ENCODE measurements around the gene LMO3. TPM values are rescaled to one million over a fixed set of nuclear protein-coding genes. Genes with fewer than 3 reads are reported as not detected.

Gene LMO3
- total RNA-seq, 1 experiment from 2014 or later, result 36.2 TPM

DNA sequence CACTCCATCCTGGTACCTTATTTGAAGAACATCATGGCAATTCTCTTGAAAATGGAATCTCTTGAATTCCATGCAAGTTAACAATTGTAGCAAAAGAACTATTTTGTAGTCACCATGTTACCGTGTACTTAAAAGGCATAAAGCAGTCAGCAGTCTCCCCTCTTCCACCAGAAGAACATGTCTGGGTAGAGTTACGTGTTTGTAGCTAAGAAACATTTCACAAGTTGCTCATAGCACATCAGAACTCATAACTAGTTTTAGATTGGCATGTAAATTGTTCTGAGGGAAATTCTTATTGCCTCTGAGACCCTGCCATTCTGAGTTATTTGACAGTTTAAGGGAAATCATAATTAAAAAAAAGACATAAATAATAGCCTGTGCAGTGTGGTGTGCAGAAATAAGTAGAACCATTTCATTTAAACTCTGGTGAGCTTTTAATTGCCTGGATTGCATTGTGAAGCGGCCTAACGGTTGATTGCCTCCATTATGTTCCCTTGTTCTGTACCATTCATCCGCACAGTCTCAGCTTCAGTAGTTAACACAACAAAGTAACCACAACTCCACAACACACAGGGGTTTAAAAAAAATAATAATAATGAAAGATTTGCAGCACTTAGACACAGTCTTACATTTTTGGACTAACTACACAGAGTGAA lies 2.6 kb downstream of the LMO3 start:
- no peak for TF ChIP-seq EZH2 (IDR thresholded peaks at IDR 0.05; ENCODE audit: borderline replicate concordance, low read depth, low read length, poor library complexity, severe bottlenecking)
- TF ChIP-seq, protein P1, sequence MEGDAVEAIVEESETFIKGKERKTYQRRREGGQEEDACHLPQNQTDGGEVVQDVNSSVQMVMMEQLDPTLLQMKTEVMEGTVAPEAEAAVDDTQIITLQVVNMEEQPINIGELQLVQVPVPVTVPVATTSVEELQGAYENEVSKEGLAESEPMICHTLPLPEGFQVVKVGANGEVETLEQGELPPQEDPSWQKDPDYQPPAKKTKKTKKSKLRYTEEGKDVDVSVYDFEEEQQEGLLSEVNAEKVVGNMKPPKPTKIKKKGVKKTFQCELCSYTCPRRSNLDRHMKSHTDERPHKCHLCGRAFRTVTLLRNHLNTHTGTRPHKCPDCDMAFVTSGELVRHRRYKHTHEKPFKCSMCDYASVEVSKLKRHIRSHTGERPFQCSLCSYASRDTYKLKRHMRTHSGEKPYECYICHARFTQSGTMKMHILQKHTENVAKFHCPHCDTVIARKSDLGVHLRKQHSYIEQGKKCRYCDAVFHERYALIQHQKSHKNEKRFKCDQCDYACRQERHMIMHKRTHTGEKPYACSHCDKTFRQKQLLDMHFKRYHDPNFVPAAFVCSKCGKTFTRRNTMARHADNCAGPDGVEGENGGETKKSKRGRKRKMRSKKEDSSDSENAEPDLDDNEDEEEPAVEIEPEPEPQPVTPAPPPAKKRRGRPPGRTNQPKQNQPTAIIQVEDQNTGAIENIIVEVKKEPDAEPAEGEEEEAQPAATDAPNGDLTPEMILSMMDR (conservative IDR thresholded peaks at IDR 0.05; ENCODE audit: low read depth, low read length), result no peak
- H3K4me1 ChIP-seq (ENCODE audit: insufficient read depth, low read length, poor library complexity, severe bottlenecking), result peaks cover 31% of the 10 kb centered on the region
- ChIA-PET CTCF (interaction anchor here (1.5 kb wide), 1 partner anchor 217 kb away, joined by 3 read pairs; no protein-coding TSS in a partner anchor), POLR2A (ENCODE audit: low non-redundant PET) (no interaction called here)
- H3K27ac ChIP-seq (ENCODE audit: low read depth, low read length, poor library complexity, severe bottlenecking), result no peak overlapping the region
- H3K36me3 ChIP-seq (ENCODE audit: insufficient read depth, low read length, poor library complexity, severe bottlenecking), result peaks cover 11% of the 10 kb centered on the region
- no TSS peak for BruUV-seq (replicated peaks)
- H3K9me3 ChIP-seq (ENCODE audit: low read depth, low read length, poor library complexity, severe bottlenecking), result no peaks in the 10 kb centered on the region
- no peak for DNase-seq (ENCODE audit: low spot score)
- intact Hi-C loops (cut with micrococcal nuclease; ENCODE audit: unreplicated experiment), result loop anchor here (5.0 to 10.0 kb wide), 2 partner anchors 216 to 519 kb away; no protein-coding TSS in a partner anchor
- H3K27me3 ChIP-seq (replicated peaks; ENCODE audit: insufficient read depth, low read depth, low read length, poor library complexity), result no peaks in the 10 kb centered on the region
- peak overlapping the region; percentile 55 for H3K4me3 ChIP-seq (ENCODE audit: low read depth, low read length, poor library complexity, severe bottlenecking)

GRCh38 chr12:16602412-16602811 lies 3.5 kb downstream of the LMO3 start:
- TF ChIP-seq EZH2 (IDR thresholded peaks at IDR 0.05; ENCODE audit: borderline replicate concordance, low read depth, low read length, poor library complexity, severe bottlenecking), result no peak
- Histone ChIP-seq H3K27ac (ENCODE audit: low read depth, low read length, poor library complexity, severe bottlenecking) (no peak overlapping the region), H3K4me3 (ENCODE audit: low read depth, low read length, poor library complexity, severe bottlenecking) (peak overlapping the region; percentile 55), H3K36me3 (ENCODE audit: insufficient read depth, low read length, poor library complexity, severe bottlenecking) (peaks cover 11% of the 10 kb centered on the region), H3K9me3 (ENCODE audit: low read depth, low read length, poor library complexity, severe bottlenecking) (no peaks in the 10 kb centered on the region), H3K4me1 (ENCODE audit: insufficient read depth, low read length, poor library complexity, severe bottlenecking) (peaks cover 22% of the 10 kb centered on the region), H3K27me3 (replicated peaks; ENCODE audit: insufficient read depth, low read depth, low read length, poor library complexity) (no peaks in the 10 kb centered on the region)
- DNase-seq (ENCODE audit: low spot score), result no peak
- intact Hi-C loops (cut with micrococcal nuclease; ENCODE audit: unreplicated experiment), result loop anchor here (5.0 to 10.0 kb wide), 2 partner anchors 215 to 518 kb away; no protein-coding TSS in a partner anchor
- BruUV-seq (replicated peaks), result no TSS peak
- POLR2A ChIA-PET (ENCODE audit: low non-redundant PET), result no interaction called here
- CTCF ChIA-PET, result no interaction called here

DNA sequence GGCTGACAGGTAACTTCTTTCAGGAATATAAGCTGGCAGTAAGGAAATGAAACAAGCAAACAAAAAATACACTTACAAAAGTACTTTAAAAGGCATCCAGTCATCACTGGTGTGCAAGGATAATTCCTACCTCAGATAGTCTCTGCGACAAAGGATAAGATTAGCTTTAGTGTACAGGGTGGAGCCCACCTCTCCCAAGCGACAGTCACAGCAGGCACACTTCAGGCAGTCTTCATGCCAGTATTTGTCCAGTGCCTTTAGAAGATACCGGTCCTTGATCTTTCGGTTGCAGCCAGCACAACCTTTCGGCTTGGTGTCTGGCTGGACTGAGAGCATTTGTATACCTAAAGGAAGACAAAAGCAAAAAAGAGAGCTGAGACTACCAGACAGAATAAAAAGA lies 5.4 kb downstream of the LMO3 start:
- Histone ChIP-seq H3K36me3 (ENCODE audit: insufficient read depth, low read length, poor library complexity, severe bottlenecking) (peaks cover 11% of the 10 kb centered on the region), H3K4me1 (ENCODE audit: insufficient read depth, low read length, poor library complexity, severe bottlenecking) (peaks cover 19% of the 10 kb centered on the region), H3K9me3 (ENCODE audit: low read depth, low read length, poor library complexity, severe bottlenecking) (no peaks in the 10 kb centered on the region), H3K27me3 (replicated peaks; ENCODE audit: insufficient read depth, low read depth, low read length, poor library complexity) (no peaks in the 10 kb centered on the region), H3K27ac (ENCODE audit: low read depth, low read length, poor library complexity, severe bottlenecking) (no peak overlapping the region), H3K4me3 (ENCODE audit: low read depth, low read length, poor library complexity, severe bottlenecking) (no peak overlapping the region)
- intact Hi-C loops (cut with micrococcal nuclease; ENCODE audit: unreplicated experiment), result loop anchor here (5.0 to 10.0 kb wide), 2 partner anchors 213 to 516 kb away; no protein-coding TSS in a partner anchor
- CTCF ChIA-PET, result no interaction called here
- DNase-seq (ENCODE audit: low spot score), result no peak
- TF ChIP-seq, protein P1 (conservative IDR thresholded peaks at IDR 0.05; ENCODE audit: low read depth, low read length), result no peak
- TF ChIP-seq EZH2 (IDR thresholded peaks at IDR 0.05; ENCODE audit: borderline replicate concordance, low read depth, low read length, poor library complexity, severe bottlenecking), result no peak
- BruUV-seq (replicated peaks), result no TSS peak
- POLR2A ChIA-PET (ENCODE audit: low non-redundant PET), result no interaction called here

DNA sequence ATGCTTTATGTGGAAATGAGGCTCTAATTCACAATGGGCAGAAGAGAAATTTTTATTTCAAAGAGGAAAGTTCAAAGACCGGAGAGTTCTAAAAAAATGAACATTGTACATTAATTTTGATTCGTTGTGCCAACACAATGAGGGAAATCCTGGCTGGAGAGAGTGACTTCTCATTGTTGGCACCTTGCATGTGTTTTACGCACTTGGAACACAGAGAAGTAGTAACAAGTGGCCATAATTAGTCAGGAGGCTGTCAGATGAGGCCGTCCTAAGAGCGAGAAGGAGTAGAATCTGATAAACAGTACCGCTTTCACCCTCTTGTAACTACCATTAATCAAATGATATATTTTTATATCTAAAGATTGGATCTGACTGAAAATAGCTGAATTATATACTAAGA lies 6.9 kb downstream of the LMO3 start:
- Histone ChIP-seq H3K4me3 (ENCODE audit: low read depth, low read length, poor library complexity, severe bottlenecking) (no peak overlapping the region), H3K27ac (ENCODE audit: low read depth, low read length, poor library complexity, severe bottlenecking) (no peak overlapping the region), H3K9me3 (ENCODE audit: low read depth, low read length, poor library complexity, severe bottlenecking) (no peaks in the 10 kb centered on the region), H3K4me1 (ENCODE audit: insufficient read depth, low read length, poor library complexity, severe bottlenecking) (peaks cover 13% of the 10 kb centered on the region), H3K27me3 (replicated peaks; ENCODE audit: insufficient read depth, low read depth, low read length, poor library complexity) (no peaks in the 10 kb centered on the region), H3K36me3 (ENCODE audit: insufficient read depth, low read length, poor library complexity, severe bottlenecking) (peaks cover 11% of the 10 kb centered on the region)
- no TSS peak for BruUV-seq (replicated peaks)
- POLR2A ChIA-PET (ENCODE audit: low non-redundant PET), result no interaction called here
- no peak for TF ChIP-seq EZH2 (IDR thresholded peaks at IDR 0.05; ENCODE audit: borderline replicate concordance, low read depth, low read length, poor library complexity, severe bottlenecking)
- TF ChIP-seq, protein P1 (conservative IDR thresholded peaks at IDR 0.05; ENCODE audit: low read depth, low read length), result no peak
- DNase-seq (ENCODE audit: low spot score), result no peak
- CTCF ChIA-PET, result no interaction called here
- intact Hi-C loops (cut with micrococcal nuclease; ENCODE audit: unreplicated experiment), result no loop called here
